Measurements from ENCODE around the gene FAM168A.

- TF ChIP-seq CTCF (IDR thresholded peaks at IDR 0.05; ENCODE audit: low read depth, low read length), result peak; percentile 56
- no peak for TF ChIP-seq EZH2phosphoT487 (IDR thresholded peaks at IDR 0.05; ENCODE audit: low read depth)
Measured at GRCh38 chr11:73402834-73403185, 195.1 kb downstream of the FAM168A start.

Measured in OCI-LY3 (cell line).